HEK293 (cell line): ENCODE results near the gene LBHD2.
A peak's percentile ranks its signal among the peaks of the same experiment; 100 is the strongest.

Experiments used
- GLI2 ChIP-seq: fragments of 450-650 bp; formaldehyde crosslinking; IDR thresholded peaks from 2 replicates; pipeline ENCODE4; 2017; ENCODE audit warnings: missing biosample characterization, missing genetic modification characterization, low read depth, borderline replicate concordance
- KLF1 ChIP-seq: fragments of 450-650 bp; formaldehyde crosslinking; IDR thresholded peaks from 2 replicates; pipeline ENCODE4 v1.5.1; 2016; ENCODE audit warnings: missing biosample characterization, missing genetic modification characterization
- KLF9 ChIP-seq: fragments of 450-650 bp; formaldehyde crosslinking; IDR thresholded peaks from 2 replicates; pipeline ENCODE4 v1.5.1; 2016; ENCODE audit warnings: missing biosample characterization, missing genetic modification characterization, low read depth
- MYNN ChIP-seq: fragments of 450-650 bp; formaldehyde crosslinking; IDR thresholded peaks from 2 replicates; pipeline ENCODE4 v1.5.1; 2016; ENCODE audit warnings: missing biosample characterization, missing genetic modification characterization, borderline replicate concordance
- RBAK ChIP-seq: fragments of 450-650 bp; formaldehyde crosslinking; IDR thresholded peaks from 2 replicates; pipeline ENCODE4 v1.5.1; 2016; ENCODE audit warnings: missing biosample characterization, missing genetic modification characterization
- REPIN1 ChIP-seq: fragments of 450-650 bp; formaldehyde crosslinking; IDR thresholded peaks from 2 replicates; pipeline ENCODE4 v1.5.1; 2017; ENCODE audit warnings: missing biosample characterization, missing genetic modification characterization, low read depth
- SETDB1 ChIP-seq: IDR thresholded peaks from one replicate; pipeline ENCODE4 v1.6.1; 2017; ENCODE audit warnings: mild to moderate bottlenecking, low read length, moderate library complexity, mixed read lengths; ENCODE audit not compliant: insufficient read length
- SP3 ChIP-seq: fragments of 450-650 bp; formaldehyde crosslinking; IDR thresholded peaks from 2 replicates; pipeline ENCODE4 v1.5.1; 2016; ENCODE audit warnings: missing biosample characterization, missing genetic modification characterization
- SP7 ChIP-seq: fragments of 450-650 bp; formaldehyde crosslinking; IDR thresholded peaks from 2 replicates; pipeline ENCODE4 v1.5.1; 2016; ENCODE audit warnings: missing biosample characterization, missing genetic modification characterization
- ZBTB17 ChIP-seq: fragments of 450-650 bp; formaldehyde crosslinking; IDR thresholded peaks from 2 replicates; pipeline ENCODE4 v1.5.1; 2016; ENCODE audit warnings: missing biosample characterization, missing genetic modification characterization
- ZFP69B ChIP-seq: fragments of 450-650 bp; formaldehyde crosslinking; IDR thresholded peaks from 2 replicates; pipeline ENCODE4 v1.5.1; 2016; ENCODE audit warnings: missing biosample characterization, missing genetic modification characterization
- ZNF140 ChIP-seq: fragments of 450-650 bp; formaldehyde crosslinking; IDR thresholded peaks from 2 replicates; pipeline ENCODE4 v1.5.1; 2016; ENCODE audit warnings: missing biosample characterization, missing genetic modification characterization
- ZNF16 ChIP-seq: fragments of 450-650 bp; formaldehyde crosslinking; IDR thresholded peaks from 2 replicates; pipeline ENCODE4 v1.5.1; 2016; ENCODE audit warnings: low read depth, missing biosample characterization, missing genetic modification characterization
- ZNF19 ChIP-seq: fragments of 450-650 bp; formaldehyde crosslinking; IDR thresholded peaks from 2 replicates; pipeline ENCODE4; 2016; ENCODE audit warnings: missing biosample characterization, missing genetic modification characterization, low read depth
- ZNF202 ChIP-seq: fragments of 450-650 bp; formaldehyde crosslinking; IDR thresholded peaks from 2 replicates; pipeline ENCODE4 v1.5.1; 2016; ENCODE audit warnings: missing biosample characterization, missing genetic modification characterization, borderline replicate concordance
- ZNF248 ChIP-seq: fragments of 450-650 bp; formaldehyde crosslinking; IDR thresholded peaks from 2 replicates; pipeline ENCODE4 v1.5.1; 2017; ENCODE audit warnings: missing biosample characterization, missing genetic modification characterization
- ZNF292 ChIP-seq: fragments of 450-650 bp; formaldehyde crosslinking; IDR thresholded peaks from 2 replicates; pipeline ENCODE4 v1.5.1; 2016; ENCODE audit warnings: low read depth, missing biosample characterization, missing genetic modification characterization, borderline replicate concordance
- ZNF335 ChIP-seq: fragments of 450-650 bp; formaldehyde crosslinking; conservative IDR thresholded peaks from 2 replicates; pipeline ENCODE4 v1.5.1; 2016; ENCODE audit warnings: missing biosample characterization, missing genetic modification characterization
- ZNF48 ChIP-seq: fragments of 450-650 bp; formaldehyde crosslinking; IDR thresholded peaks from 2 replicates; pipeline ENCODE4 v1.5.1; 2016; ENCODE audit warnings: missing biosample characterization, missing genetic modification characterization
- ZNF510 ChIP-seq: fragments of 450-650 bp; formaldehyde crosslinking; IDR thresholded peaks from 2 replicates; pipeline ENCODE4 v1.5.1; 2018; ENCODE audit warnings: mild to moderate bottlenecking, missing genetic modification characterization, missing biosample characterization; ENCODE audit not compliant: insufficient replicate concordance
- ZNF521 ChIP-seq: fragments of 450-650 bp; formaldehyde crosslinking; IDR thresholded peaks from 2 replicates; pipeline ENCODE4 v1.5.1; 2017; ENCODE audit warnings: missing biosample characterization, mild to moderate bottlenecking, missing genetic modification characterization
- ZNF530 ChIP-seq: fragments of 450-650 bp; formaldehyde crosslinking; IDR thresholded peaks from 2 replicates; pipeline ENCODE4 v1.5.1; 2016; ENCODE audit warnings: low read depth, missing biosample characterization, missing genetic modification characterization
- ZNF548 ChIP-seq: fragments of 450-650 bp; formaldehyde crosslinking; IDR thresholded peaks from 2 replicates; pipeline ENCODE4 v1.5.1; 2016; ENCODE audit warnings: missing biosample characterization, missing genetic modification characterization
- ZNF549 ChIP-seq: fragments of 450-650 bp; IDR thresholded peaks from 2 replicates; pipeline ENCODE4 v1.5.1; 2018; ENCODE audit warnings: missing biosample characterization, missing genetic modification characterization, mild to moderate bottlenecking, inconsistent platforms, moderate library complexity
- ZNF555 ChIP-seq: fragments of 450-650 bp; formaldehyde crosslinking; conservative IDR thresholded peaks from 2 replicates; pipeline ENCODE4 v1.5.1; 2017; ENCODE audit warnings: missing biosample characterization, mild to moderate bottlenecking, missing genetic modification characterization, inconsistent platforms
- ZNF621 ChIP-seq: fragments of 450-650 bp; formaldehyde crosslinking; IDR thresholded peaks from 2 replicates; pipeline ENCODE4 v1.5.1; 2017; ENCODE audit warnings: missing biosample characterization, missing genetic modification characterization
- ZNF626 ChIP-seq: fragments of 450-650 bp; sonication (Bioruptor Pico); formaldehyde crosslinking; IDR thresholded peaks from 2 replicates; pipeline ENCODE4 v1.5.1; 2018; ENCODE audit warnings: missing biosample characterization, missing genetic modification characterization, inconsistent platforms
- ZNF677 ChIP-seq: fragments of 450-650 bp; IDR thresholded peaks from 2 replicates; pipeline ENCODE4 v1.5.0; 2018; ENCODE audit warnings: missing biosample characterization, mild to moderate bottlenecking, missing genetic modification characterization, moderate library complexity
- ZSCAN30 ChIP-seq: fragments of 450-650 bp; IDR thresholded peaks from 2 replicates; pipeline ENCODE4 v1.5.1; 2018; ENCODE audit warnings: missing biosample characterization, mild to moderate bottlenecking, missing genetic modification characterization, moderate library complexity
- TF ChIP-seq, protein P1 (sequence below): fragments of 450-650 bp; formaldehyde crosslinking; IDR thresholded peaks from 2 replicates; pipeline ENCODE4 v1.5.1; 2016; ENCODE audit warnings: missing biosample characterization, missing genetic modification characterization, low read depth
- TF ChIP-seq, protein P2 (sequence below): sonication (generic); formaldehyde crosslinking; IDR thresholded peaks from 2 replicates; pipeline ENCODE4 v1.8.1; 2022; ENCODE audit warnings: mild to moderate bottlenecking, moderate library complexity, missing genetic modification reagents
- TF ChIP-seq, protein P3 (sequence below): fragments of 450-650 bp; formaldehyde crosslinking; IDR thresholded peaks from 2 replicates; pipeline ENCODE4 v1.5.1; 2016; ENCODE audit warnings: missing biosample characterization, missing genetic modification characterization
- TF ChIP-seq, protein P4 (sequence below): IDR thresholded peaks from 2 replicates; pipeline ENCODE4 v1.6.1; 2011; ENCODE audit warnings: mild to moderate bottlenecking, low read depth, low read length, borderline replicate concordance
- TF ChIP-seq, protein P5 (sequence below): fragments of 450-650 bp; formaldehyde crosslinking; IDR thresholded peaks from 2 replicates; pipeline ENCODE4 v1.5.1; 2016; ENCODE audit warnings: missing biosample characterization, missing genetic modification characterization

The LBHD2 gene

DNA sequence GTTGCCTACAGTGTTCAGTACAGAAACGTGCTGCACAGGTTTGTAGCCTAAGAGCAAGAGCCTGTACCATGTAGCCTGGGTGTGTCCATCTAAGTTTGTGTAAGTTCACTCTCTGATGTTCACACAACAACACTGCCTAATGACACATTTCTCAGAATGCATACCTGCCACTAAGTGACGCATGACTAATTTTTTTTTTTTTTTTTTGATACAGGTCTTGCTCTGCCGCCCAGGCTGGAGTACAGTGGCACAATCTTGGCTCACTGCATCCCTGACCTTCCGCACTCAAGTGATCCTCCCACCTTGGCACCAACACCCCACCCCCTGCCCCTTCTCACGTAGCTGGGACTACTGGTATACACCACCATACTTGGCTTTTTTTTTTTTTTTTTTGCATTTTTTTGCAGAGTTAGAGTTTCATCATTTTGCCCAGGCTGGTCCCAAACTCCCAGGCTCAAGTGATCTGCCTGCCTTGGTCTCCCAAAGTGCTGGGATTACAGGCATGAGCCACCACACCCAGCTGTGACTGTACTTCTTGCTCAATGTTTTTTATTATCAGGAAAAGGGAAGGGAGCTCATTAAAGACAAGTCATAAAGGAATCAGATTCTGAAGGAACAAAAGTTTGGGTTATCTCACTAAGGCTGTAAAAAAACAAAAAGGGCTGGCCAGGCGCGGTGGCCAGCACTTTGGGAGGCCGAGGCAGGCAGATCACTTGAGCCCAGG lies 16.6 kb upstream of the LBHD2 start (continued):
- no peak for TF ChIP-seq GLI2 (tag by site-specific recombination)
- no peak for TF ChIP-seq ZFP69B (tag by site-specific recombination)
- no peak for TF ChIP-seq ZNF248 (tag by site-specific recombination)
- TF ChIP-seq KLF1 = peak; percentile 76
- TF ChIP-seq ZNF19 (tag by site-specific recombination) = no peak
- TF ChIP-seq ZNF510 (tag by site-specific recombination) = no peak
- no peak for TF ChIP-seq ZNF202 (tag by site-specific recombination)
- TF ChIP-seq ZNF548 (tag by site-specific recombination) = peak; percentile 25; the same call in 1 of the 2 replicates
- TF ChIP-seq, protein P1, sequence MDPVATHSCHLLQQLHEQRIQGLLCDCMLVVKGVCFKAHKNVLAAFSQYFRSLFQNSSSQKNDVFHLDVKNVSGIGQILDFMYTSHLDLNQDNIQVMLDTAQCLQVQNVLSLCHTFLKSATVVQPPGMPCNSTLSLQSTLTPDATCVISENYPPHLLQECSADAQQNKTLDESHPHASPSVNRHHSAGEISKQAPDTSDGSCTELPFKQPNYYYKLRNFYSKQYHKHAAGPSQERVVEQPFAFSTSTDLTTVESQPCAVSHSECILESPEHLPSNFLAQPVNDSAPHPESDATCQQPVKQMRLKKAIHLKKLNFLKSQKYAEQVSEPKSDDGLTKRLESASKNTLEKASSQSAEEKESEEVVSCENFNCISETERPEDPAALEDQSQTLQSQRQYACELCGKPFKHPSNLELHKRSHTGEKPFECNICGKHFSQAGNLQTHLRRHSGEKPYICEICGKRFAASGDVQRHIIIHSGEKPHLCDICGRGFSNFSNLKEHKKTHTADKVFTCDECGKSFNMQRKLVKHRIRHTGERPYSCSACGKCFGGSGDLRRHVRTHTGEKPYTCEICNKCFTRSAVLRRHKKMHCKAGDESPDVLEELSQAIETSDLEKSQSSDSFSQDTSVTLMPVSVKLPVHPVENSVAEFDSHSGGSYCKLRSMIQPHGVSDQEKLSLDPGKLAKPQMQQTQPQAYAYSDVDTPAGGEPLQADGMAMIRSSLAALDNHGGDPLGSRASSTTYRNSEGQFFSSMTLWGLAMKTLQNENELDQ (tag by site-specific recombination) = no peak
- no peak for TF ChIP-seq ZNF521 (tag by site-specific recombination)
- no peak for TF ChIP-seq ZNF16 (tag by site-specific recombination)
- peak; percentile 56 for TF ChIP-seq ZNF335 (tag by site-specific recombination)
- TF ChIP-seq ZNF549 = no peak
- TF ChIP-seq REPIN1 (tag by site-specific recombination) = no peak
- TF ChIP-seq ZNF621 (tag by site-specific recombination) = no peak
- TF ChIP-seq ZNF292 = no peak
- TF ChIP-seq SETDB1 = no peak
- TF ChIP-seq ZNF48 (tag by site-specific recombination) = no peak
- TF ChIP-seq RBAK (tag by site-specific recombination) = no peak
- no peak for TF ChIP-seq ZNF530 (tag by site-specific recombination)
- TF ChIP-seq ZNF140 = no peak
- 0 out of 2 replicates have a peak, but pooled peaks have one; percentile 20 for TF ChIP-seq SP7 (tag by site-specific recombination)
- TF ChIP-seq ZSCAN30 (tag by site-specific recombination) = no peak
- no peak for TF ChIP-seq ZNF626 (tag by site-specific recombination)
- TF ChIP-seq, protein P2, sequence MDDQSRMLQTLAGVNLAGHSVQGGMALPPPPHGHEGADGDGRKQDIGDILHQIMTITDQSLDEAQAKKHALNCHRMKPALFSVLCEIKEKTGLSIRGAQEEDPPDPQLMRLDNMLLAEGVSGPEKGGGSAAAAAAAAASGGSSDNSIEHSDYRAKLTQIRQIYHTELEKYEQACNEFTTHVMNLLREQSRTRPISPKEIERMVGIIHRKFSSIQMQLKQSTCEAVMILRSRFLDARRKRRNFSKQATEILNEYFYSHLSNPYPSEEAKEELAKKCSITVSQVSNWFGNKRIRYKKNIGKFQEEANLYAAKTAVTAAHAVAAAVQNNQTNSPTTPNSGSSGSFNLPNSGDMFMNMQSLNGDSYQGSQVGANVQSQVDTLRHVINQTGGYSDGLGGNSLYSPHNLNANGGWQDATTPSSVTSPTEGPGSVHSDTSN (CRISPR knock-in tag) = no peak
- TF ChIP-seq MYNN (tag by site-specific recombination) = no peak
- TF ChIP-seq, protein P3, sequence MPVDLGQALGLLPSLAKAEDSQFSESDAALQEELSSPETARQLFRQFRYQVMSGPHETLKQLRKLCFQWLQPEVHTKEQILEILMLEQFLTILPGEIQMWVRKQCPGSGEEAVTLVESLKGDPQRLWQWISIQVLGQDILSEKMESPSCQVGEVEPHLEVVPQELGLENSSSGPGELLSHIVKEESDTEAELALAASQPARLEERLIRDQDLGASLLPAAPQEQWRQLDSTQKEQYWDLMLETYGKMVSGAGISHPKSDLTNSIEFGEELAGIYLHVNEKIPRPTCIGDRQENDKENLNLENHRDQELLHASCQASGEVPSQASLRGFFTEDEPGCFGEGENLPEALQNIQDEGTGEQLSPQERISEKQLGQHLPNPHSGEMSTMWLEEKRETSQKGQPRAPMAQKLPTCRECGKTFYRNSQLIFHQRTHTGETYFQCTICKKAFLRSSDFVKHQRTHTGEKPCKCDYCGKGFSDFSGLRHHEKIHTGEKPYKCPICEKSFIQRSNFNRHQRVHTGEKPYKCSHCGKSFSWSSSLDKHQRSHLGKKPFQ = no peak
- TF ChIP-seq ZBTB17 = peak; percentile 49; the same call in 1 of the 2 replicates
- TF ChIP-seq SP3 (tag by site-specific recombination) = no peak
- TF ChIP-seq KLF9 (tag by site-specific recombination) = no peak
- TF ChIP-seq, protein P4, sequence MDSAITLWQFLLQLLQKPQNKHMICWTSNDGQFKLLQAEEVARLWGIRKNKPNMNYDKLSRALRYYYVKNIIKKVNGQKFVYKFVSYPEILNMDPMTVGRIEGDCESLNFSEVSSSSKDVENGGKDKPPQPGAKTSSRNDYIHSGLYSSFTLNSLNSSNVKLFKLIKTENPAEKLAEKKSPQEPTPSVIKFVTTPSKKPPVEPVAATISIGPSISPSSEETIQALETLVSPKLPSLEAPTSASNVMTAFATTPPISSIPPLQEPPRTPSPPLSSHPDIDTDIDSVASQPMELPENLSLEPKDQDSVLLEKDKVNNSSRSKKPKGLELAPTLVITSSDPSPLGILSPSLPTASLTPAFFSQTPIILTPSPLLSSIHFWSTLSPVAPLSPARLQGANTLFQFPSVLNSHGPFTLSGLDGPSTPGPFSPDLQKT = no peak
- TF ChIP-seq, protein P5, sequence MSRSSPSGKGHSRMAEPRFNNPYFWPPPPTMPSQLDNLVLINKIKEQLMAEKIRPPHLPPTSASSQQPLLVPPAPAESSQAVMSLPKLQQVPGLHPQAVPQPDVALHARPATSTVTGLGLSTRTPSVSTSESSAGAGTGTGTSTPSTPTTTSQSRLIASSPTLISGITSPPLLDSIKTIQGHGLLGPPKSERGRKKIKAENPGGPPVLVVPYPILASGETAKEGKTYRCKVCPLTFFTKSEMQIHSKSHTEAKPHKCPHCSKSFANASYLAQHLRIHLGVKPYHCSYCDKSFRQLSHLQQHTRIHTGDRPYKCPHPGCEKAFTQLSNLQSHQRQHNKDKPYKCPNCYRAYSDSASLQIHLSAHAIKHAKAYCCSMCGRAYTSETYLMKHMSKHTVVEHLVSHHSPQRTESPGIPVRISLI (tag by site-specific recombination) = peak; percentile 72; the same call in 1 of the 2 replicates
- TF ChIP-seq ZNF677 (tag by site-specific recombination) = no peak
- TF ChIP-seq ZNF555 = no peak
